ENCODE measurements around the gene SEMA6D. TPM values are rescaled to one million over a fixed set of nuclear protein-coding genes. Genes with fewer than 3 reads are reported as not detected.

Gene SEMA6D
- total RNA-seq, 1 donor from 2014 or later = not detected

DNA sequence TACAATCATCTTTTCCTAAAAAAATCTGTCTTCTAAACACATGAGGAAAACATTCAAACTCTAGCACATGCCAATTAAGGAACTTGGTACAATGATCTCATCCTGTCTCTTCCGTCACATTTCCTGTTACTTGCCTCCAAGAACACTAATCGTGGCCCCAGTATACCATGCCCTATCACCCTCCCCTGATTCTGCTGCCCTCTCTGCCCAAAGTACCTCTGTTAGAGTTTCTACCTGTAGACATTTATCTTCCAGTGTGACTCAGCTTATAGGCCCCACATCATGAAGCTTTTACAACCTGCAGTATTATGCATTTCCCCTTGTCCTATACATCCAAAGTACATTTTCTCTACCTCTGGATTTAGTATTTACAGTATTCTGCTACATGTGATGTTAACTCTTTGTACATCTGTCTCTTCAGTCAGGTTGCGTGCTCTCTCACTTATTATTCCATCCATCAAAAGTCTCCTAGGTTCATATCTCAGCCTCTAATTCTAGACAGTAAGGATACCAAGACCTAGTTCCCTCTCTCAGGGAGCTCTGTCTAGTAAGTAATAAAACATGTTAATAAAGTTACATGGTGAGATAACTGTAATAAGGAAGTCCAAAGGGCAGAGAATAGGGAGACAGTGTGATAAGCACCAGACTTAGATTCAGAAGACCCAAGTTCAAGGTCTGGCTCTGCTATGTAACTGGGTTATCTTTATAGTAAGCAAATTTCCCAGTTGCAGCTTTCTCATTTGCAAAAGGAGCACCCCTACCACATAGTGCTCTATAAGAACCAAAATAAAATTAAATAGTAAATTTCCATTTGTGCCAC lies 8.9 kb upstream of the SEMA6D start:
- no peak for ATAC-seq (ENCODE audit: low read depth)
- Mint-ChIP-seq H3K9me3 (no peaks in the 10 kb centered on the region), H3K27me3 (no peaks in the 10 kb centered on the region), H3K36me3 (ENCODE audit: low read depth) (no peaks in the 10 kb centered on the region), H3K4me3 (no peak overlapping the region), H3K4me1 (no peaks in the 10 kb centered on the region), H3K27ac (no peak overlapping the region)
- CTCF ChIA-PET = no interaction called here
- TF ChIP-seq, protein P1, sequence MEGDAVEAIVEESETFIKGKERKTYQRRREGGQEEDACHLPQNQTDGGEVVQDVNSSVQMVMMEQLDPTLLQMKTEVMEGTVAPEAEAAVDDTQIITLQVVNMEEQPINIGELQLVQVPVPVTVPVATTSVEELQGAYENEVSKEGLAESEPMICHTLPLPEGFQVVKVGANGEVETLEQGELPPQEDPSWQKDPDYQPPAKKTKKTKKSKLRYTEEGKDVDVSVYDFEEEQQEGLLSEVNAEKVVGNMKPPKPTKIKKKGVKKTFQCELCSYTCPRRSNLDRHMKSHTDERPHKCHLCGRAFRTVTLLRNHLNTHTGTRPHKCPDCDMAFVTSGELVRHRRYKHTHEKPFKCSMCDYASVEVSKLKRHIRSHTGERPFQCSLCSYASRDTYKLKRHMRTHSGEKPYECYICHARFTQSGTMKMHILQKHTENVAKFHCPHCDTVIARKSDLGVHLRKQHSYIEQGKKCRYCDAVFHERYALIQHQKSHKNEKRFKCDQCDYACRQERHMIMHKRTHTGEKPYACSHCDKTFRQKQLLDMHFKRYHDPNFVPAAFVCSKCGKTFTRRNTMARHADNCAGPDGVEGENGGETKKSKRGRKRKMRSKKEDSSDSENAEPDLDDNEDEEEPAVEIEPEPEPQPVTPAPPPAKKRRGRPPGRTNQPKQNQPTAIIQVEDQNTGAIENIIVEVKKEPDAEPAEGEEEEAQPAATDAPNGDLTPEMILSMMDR (IDR thresholded peaks at IDR 0.05) = no peak
- intact Hi-C loops (cut with micrococcal nuclease) = no loop called here
- POLR2A ChIA-PET = no interaction called here
- no peak for DNase-seq

DNA sequence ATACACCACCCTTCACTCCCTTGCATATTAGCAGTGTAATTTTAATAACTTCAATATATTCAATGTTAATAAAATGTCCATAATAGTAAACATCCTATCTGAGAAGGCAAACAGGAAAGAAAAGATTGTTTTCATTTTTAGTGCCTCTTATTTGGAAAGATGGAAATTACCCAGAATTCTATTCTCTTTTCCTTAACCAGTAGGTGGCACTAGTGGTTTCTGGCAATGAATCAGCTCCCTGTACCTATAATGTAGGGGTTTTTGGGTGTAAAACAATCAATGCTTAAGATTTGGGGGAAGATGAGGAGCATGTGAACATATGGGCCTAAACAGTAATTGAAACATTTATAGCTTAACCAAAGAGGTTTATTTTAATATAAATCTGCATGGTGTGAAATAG lies 5.7 kb upstream of the SEMA6D start:
- Mint-ChIP-seq H3K27me3 (peaks cover 21% of the 10 kb centered on the region), H3K9me3 (no peaks in the 10 kb centered on the region), H3K27ac (no peak overlapping the region), H3K36me3 (ENCODE audit: low read depth) (no peaks in the 10 kb centered on the region), H3K4me1 (no peaks in the 10 kb centered on the region), H3K4me3 (no peak overlapping the region)
- intact Hi-C loops (cut with micrococcal nuclease) = loop anchor here (1.0 to 5.0 kb wide), 3 partner anchors 277 to 641 kb away; no protein-coding TSS in a partner anchor
- no peak for ATAC-seq (ENCODE audit: low read depth)
- no peak for DNase-seq
- TF ChIP-seq, protein P1 (IDR thresholded peaks at IDR 0.05) = no peak
- CTCF ChIA-PET = interaction anchor here (0.7 to 2.6 kb wide), 2 partner anchors 23 to 276 kb away, joined by 3 to 12 read pairs; no protein-coding TSS in a partner anchor
- POLR2A ChIA-PET = no interaction called here

DNA sequence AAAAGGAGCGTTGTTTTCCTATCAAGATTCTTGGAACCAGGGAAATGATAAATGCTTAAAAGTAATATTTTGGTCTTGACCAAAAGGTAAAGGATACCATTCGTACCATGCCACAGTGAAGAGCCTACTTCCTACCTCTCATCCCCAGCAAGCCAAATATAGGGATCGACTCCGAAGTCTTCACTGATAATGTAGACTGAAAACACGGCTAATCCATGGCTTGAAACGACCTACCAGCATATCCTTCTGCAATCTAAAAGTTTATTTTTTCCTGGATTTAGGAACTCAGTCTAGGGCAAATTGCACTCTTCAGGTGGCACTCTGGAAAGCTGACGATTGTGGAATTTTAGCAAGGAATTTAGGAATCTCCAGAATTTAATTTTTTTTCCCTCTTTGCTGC lies 1.9 kb upstream of the SEMA6D start:
- Mint-ChIP-seq H3K4me1 (peaks cover 10% of the 10 kb centered on the region), H3K27ac (no peak overlapping the region), H3K9me3 (no peaks in the 10 kb centered on the region), H3K4me3 (no peak overlapping the region), H3K27me3 (peaks cover 38% of the 10 kb centered on the region), H3K36me3 (ENCODE audit: low read depth) (no peaks in the 10 kb centered on the region)
- intact Hi-C loops (cut with micrococcal nuclease) = no loop called here
- TF ChIP-seq, protein P1 (IDR thresholded peaks at IDR 0.05) = no peak
- CTCF ChIA-PET = no interaction called here
- ATAC-seq (ENCODE audit: low read depth) (no peak), DNase-seq (no peak)
- POLR2A ChIA-PET = no interaction called here

DNA sequence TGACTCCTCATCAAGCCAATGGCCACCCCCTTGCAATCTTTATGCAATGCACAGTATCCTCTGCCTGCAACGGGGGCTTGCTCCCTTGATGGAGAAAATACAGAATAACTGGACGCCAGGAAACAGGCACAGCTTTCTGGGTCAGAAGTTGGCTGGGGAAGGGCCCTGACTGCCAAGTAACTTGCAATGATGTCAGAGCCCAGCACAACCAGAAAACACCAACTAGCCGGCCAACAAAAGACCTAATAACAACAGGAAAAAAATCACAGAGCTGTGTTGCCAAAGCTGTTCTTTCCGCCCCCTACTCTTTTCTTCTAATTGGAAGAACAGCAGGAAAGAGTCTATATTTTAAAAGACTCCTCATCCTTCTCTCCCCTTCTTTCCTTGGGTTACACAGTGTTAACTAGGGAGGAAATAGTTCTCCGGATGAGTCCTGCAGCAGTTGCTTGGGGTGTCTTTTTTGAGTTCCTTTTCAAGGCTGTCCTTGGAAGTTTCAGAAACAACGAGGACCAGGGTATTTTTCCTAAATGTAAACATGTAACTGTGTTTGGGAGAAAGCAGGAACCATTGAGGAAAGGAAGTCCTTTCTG lies 1.4 kb upstream of the SEMA6D start:
- Mint-ChIP-seq H3K27ac (no peak overlapping the region), H3K36me3 (ENCODE audit: low read depth) (no peaks in the 10 kb centered on the region), H3K4me3 (no peak overlapping the region), H3K4me1 (peaks cover 10% of the 10 kb centered on the region), H3K9me3 (no peaks in the 10 kb centered on the region), H3K27me3 (peaks cover 38% of the 10 kb centered on the region)
- TF ChIP-seq, protein P1 (IDR thresholded peaks at IDR 0.05) = no peak
- intact Hi-C loops (cut with micrococcal nuclease) = no loop called here
- no peak for DNase-seq
- ChIA-PET CTCF (no interaction called here), POLR2A (no interaction called here)
- no peak for ATAC-seq (ENCODE audit: low read depth)

DNA sequence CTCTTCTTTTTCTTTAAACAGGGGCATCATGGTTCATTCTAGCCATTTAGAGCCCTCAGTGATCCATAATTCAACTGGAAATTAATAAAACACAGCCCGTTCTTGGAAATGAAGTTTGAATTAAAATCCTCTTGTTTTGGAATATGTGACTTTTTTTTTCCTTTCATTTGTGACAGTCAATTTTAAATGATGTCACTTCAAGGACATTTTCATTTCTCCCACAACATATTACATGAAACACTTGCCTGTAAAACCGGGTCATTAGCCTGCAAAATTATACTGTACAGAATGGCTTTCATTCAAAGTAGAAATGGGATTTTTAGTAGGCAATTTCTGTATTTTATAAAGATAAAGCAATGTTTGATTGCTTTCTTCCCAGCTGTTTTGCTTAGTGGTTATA lies 789 bp upstream of the SEMA6D start:
- Mint-ChIP-seq H3K4me3 (no peak overlapping the region), H3K27me3 (peaks cover 42% of the 10 kb centered on the region)
- intact Hi-C loops (cut with micrococcal nuclease) = no loop called here

More for the DNA sequence above, 789 bp upstream of the SEMA6D start:
- H3K9me3 Mint-ChIP-seq = no peaks in the 10 kb centered on the region
- POLR2A ChIA-PET = no interaction called here
- H3K4me1 Mint-ChIP-seq = peaks cover 10% of the 10 kb centered on the region
- CTCF ChIA-PET = no interaction called here
- H3K27ac Mint-ChIP-seq = no peak overlapping the region
- no peaks in the 10 kb centered on the region for H3K36me3 Mint-ChIP-seq (ENCODE audit: low read depth)
- TF ChIP-seq, protein P1 (IDR thresholded peaks at IDR 0.05) = no peak
- no peak for ATAC-seq (ENCODE audit: low read depth)
- DNase-seq = no peak
